Measurements from ENCODE around the gene SMYD3. TPM values are rescaled to one million over a fixed set of nuclear protein-coding genes. Genes with fewer than 3 reads are reported as not detected.
"Not testable (repeated sequence)": the region's sequence is repeated elsewhere in the genome, so short reads cannot be mapped to it uniquely, and the experiment has no call there.

Gene SMYD3
- total RNA-seq, 1 donor from 2014 or later: 35.4 TPM

DNA sequence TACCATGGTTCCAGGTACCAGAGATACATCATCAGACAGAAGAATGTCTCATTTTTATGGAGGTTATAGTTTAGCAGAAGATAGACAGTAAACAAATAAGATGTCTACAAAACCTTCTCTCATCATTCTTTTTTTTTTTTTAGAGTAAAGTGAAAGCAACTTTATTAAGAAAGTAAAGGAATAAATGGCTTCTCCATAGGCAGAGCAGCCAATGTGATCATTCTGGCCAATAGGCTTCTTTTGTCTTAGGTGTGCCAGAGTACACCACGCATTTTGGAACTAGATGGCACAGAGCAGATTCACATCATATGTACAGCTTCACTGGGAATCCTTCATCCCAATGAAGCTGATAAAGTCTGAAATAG, 428.2 kb downstream of the SMYD3 start:
- H3K4me3 Mint-ChIP-seq (ENCODE audit: unreplicated experiment): no peak overlapping the region
- H3K27ac Mint-ChIP-seq (ENCODE audit: unreplicated experiment): no peak overlapping the region
- peaks cover 8% of the 10 kb centered on the region for H3K36me3 Mint-ChIP-seq (ENCODE audit: unreplicated experiment)
- no peak for DNase-seq
- H3K9me3 Mint-ChIP-seq (ENCODE audit: unreplicated experiment): peaks cover 5% of the 10 kb centered on the region
- H3K4me1 Mint-ChIP-seq (ENCODE audit: low read depth, unreplicated experiment): no peaks in the 10 kb centered on the region
- peaks cover 2% of the 10 kb centered on the region for H3K27me3 Mint-ChIP-seq (ENCODE audit: unreplicated experiment)
- TF ChIP-seq, protein P1, sequence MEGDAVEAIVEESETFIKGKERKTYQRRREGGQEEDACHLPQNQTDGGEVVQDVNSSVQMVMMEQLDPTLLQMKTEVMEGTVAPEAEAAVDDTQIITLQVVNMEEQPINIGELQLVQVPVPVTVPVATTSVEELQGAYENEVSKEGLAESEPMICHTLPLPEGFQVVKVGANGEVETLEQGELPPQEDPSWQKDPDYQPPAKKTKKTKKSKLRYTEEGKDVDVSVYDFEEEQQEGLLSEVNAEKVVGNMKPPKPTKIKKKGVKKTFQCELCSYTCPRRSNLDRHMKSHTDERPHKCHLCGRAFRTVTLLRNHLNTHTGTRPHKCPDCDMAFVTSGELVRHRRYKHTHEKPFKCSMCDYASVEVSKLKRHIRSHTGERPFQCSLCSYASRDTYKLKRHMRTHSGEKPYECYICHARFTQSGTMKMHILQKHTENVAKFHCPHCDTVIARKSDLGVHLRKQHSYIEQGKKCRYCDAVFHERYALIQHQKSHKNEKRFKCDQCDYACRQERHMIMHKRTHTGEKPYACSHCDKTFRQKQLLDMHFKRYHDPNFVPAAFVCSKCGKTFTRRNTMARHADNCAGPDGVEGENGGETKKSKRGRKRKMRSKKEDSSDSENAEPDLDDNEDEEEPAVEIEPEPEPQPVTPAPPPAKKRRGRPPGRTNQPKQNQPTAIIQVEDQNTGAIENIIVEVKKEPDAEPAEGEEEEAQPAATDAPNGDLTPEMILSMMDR (IDR thresholded peaks at IDR 0.05; ENCODE audit: partially characterized antibody, unreplicated experiment): no peak

GRCh38 chr1:246078126-246078887, 428.8 kb downstream of the SMYD3 start:
- TF ChIP-seq, protein P1 (IDR thresholded peaks at IDR 0.05; ENCODE audit: partially characterized antibody, unreplicated experiment): no peak
- H3K27me3 Mint-ChIP-seq (ENCODE audit: unreplicated experiment): peaks cover 2% of the 10 kb centered on the region
- H3K9me3 Mint-ChIP-seq (ENCODE audit: unreplicated experiment): peaks cover 5% of the 10 kb centered on the region
- peaks cover 6% of the 10 kb centered on the region for H3K36me3 Mint-ChIP-seq (ENCODE audit: unreplicated experiment)
- no peak overlapping the region for H3K27ac Mint-ChIP-seq (ENCODE audit: unreplicated experiment)
- DNase-seq: no peak
- no peaks in the 10 kb centered on the region for H3K4me1 Mint-ChIP-seq (ENCODE audit: low read depth, unreplicated experiment)
- H3K4me3 Mint-ChIP-seq (ENCODE audit: unreplicated experiment): no peak overlapping the region

- H3K4me3 Mint-ChIP-seq (ENCODE audit: unreplicated experiment): no peak overlapping the region
- DNase-seq: no peak
- peaks cover 3% of the 10 kb centered on the region for H3K36me3 Mint-ChIP-seq (ENCODE audit: unreplicated experiment)
- peaks cover 6% of the 10 kb centered on the region for H3K4me1 Mint-ChIP-seq (ENCODE audit: low read depth, unreplicated experiment)
- no peak overlapping the region for H3K27ac Mint-ChIP-seq (ENCODE audit: unreplicated experiment)
- H3K9me3 Mint-ChIP-seq (ENCODE audit: unreplicated experiment): peaks cover 4% of the 10 kb centered on the region
- H3K27me3 Mint-ChIP-seq (ENCODE audit: unreplicated experiment): peaks cover 2% of the 10 kb centered on the region
- TF ChIP-seq, protein P1 (IDR thresholded peaks at IDR 0.05; ENCODE audit: partially characterized antibody, unreplicated experiment): no peak
Observed at GRCh38 chr1:246077476-246077875, 429.6 kb downstream of the SMYD3 start.

- H3K27me3 Mint-ChIP-seq (ENCODE audit: unreplicated experiment): no peaks in the 10 kb centered on the region
- H3K27ac Mint-ChIP-seq (ENCODE audit: unreplicated experiment): no peak overlapping the region
- H3K9me3 Mint-ChIP-seq (ENCODE audit: unreplicated experiment): no peaks in the 10 kb centered on the region
- no peaks in the 10 kb centered on the region for H3K36me3 Mint-ChIP-seq (ENCODE audit: unreplicated experiment)
- TF ChIP-seq, protein P1 (IDR thresholded peaks at IDR 0.05; ENCODE audit: partially characterized antibody, unreplicated experiment): no peak
- H3K4me3 Mint-ChIP-seq (ENCODE audit: unreplicated experiment): no peak overlapping the region
- no peak for DNase-seq
- peaks cover 12% of the 10 kb centered on the region for H3K4me1 Mint-ChIP-seq (ENCODE audit: low read depth, unreplicated experiment)
Observed at GRCh38 chr1:246074421-246074820, 432.7 kb downstream of the SMYD3 start.

GRCh38 chr1:246072456-246072955, 434.6 kb downstream of the SMYD3 start:
- Mint-ChIP-seq H3K27ac (ENCODE audit: unreplicated experiment) (no peak overlapping the region), H3K4me3 (ENCODE audit: unreplicated experiment) (no peak overlapping the region), H3K36me3 (ENCODE audit: unreplicated experiment) (no peaks in the 10 kb centered on the region), H3K4me1 (ENCODE audit: low read depth, unreplicated experiment) (peaks cover 19% of the 10 kb centered on the region), H3K9me3 (ENCODE audit: unreplicated experiment) (no peaks in the 10 kb centered on the region), H3K27me3 (ENCODE audit: unreplicated experiment) (peaks cover 1% of the 10 kb centered on the region)
- TF ChIP-seq, protein P1 (IDR thresholded peaks at IDR 0.05; ENCODE audit: partially characterized antibody, unreplicated experiment): no peak
- DNase-seq: no peak

DNA sequence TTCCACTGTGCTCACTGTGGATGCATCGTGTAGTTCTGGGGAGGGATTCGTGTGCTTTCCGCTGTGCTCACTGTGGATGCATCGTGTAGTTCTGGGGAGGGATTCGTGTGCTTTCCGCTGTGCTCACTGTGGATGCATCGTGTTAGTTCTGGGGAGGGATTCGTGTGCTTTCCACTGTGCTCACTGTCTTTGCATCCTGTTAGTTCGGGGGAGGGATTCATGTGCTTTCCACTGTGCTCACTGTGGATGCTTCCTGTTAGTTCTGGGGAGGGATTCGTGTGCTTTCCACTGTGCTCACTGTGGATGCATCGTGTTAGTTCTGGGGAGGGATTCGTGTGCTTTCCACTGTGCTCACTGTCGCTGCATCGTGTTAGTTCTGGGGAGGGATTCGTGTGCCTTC, 435.1 kb downstream of the SMYD3 start:
- DNase-seq; H3K27me3 Mint-ChIP-seq (ENCODE audit: unreplicated experiment); H3K9me3 Mint-ChIP-seq (ENCODE audit: unreplicated experiment); H3K27ac Mint-ChIP-seq (ENCODE audit: unreplicated experiment); H3K36me3 Mint-ChIP-seq (ENCODE audit: unreplicated experiment); H3K4me3 Mint-ChIP-seq (ENCODE audit: unreplicated experiment): not testable (repeated sequence)
- peaks cover 19% of the 10 kb centered on the region for H3K4me1 Mint-ChIP-seq (ENCODE audit: low read depth, unreplicated experiment)

- not testable (repeated sequence) for H3K27me3 Mint-ChIP-seq (ENCODE audit: unreplicated experiment); DNase-seq; H3K4me3 Mint-ChIP-seq (ENCODE audit: unreplicated experiment); H3K36me3 Mint-ChIP-seq (ENCODE audit: unreplicated experiment); H3K9me3 Mint-ChIP-seq (ENCODE audit: unreplicated experiment)
- Mint-ChIP-seq H3K4me1 (ENCODE audit: low read depth, unreplicated experiment) (peaks cover 22% of the 10 kb centered on the region), H3K27ac (ENCODE audit: unreplicated experiment) (peak overlapping the region; percentile 75)
Observed at GRCh38 chr1:246071561-246071960, 435.5 kb downstream of the SMYD3 start.
